ENCODE results near the gene PKN1.

- TF ChIP-seq CTCF (IDR thresholded peaks at IDR 0.05) (no peak), POLR2A (IDR thresholded peaks at IDR 0.05) (no peak)
Observed at GRCh38 chr19:14437578-14438140, 4.6 kb downstream of the PKN1 start.

All from tibial nerve (tissue), 3 donors.